Activated B cell treated with CpG ODN at 0.5 μM for 24 hours (primary cell): ENCODE measurements around the gene XCL2. TPM values are rescaled to one million over a fixed set of nuclear protein-coding genes. Genes with fewer than 3 reads are reported as not detected.

ENCODE experiments used
- ATAC-seq: fragments of 200-7000 bp; cut with Tn5 transposase; one replicate; pipeline ENCODE4 v1.10.0; 2021; ENCODE audit warnings: low read depth, mild to moderate bottlenecking, moderate library complexity
- CTCF ChIA-PET: fragments of 350-600 bp; sonication (Branson Sonifier 250); formaldehyde crosslinking; loops from one replicate; lab custom pipeline; 2021; ENCODE audit warnings: antibody characterized with exemption; lab: Charles Lee
- POLR2A ChIA-PET: fragments of 350-600 bp; sonication (Branson Sonifier 250); formaldehyde crosslinking; loops from one replicate; lab custom pipeline; 2021; ENCODE audit warnings: antibody characterized with exemption; lab: Charles Lee
- DNase-seq: peaks from one replicate; pipeline ENCODE4 v3.0.0; 2022
- H3K27ac Mint-ChIP-seq: one replicate; pipeline ENCODE4 v1.8.0; 2020; ENCODE audit warnings: mixed read lengths
- H3K27me3 Mint-ChIP-seq: one replicate; pipeline ENCODE4 v1.8.0; 2021; ENCODE audit warnings: mixed read lengths
- H3K36me3 Mint-ChIP-seq: one replicate; pipeline ENCODE4 v1.8.0; 2021; ENCODE audit warnings: low read depth, mixed read lengths
- H3K4me1 Mint-ChIP-seq: one replicate; pipeline ENCODE4 v1.8.0; 2021; ENCODE audit warnings: mixed read lengths
- H3K4me3 Mint-ChIP-seq: one replicate; pipeline ENCODE4 v1.8.0; 2020; ENCODE audit warnings: mild to moderate bottlenecking, mixed read lengths
- H3K9me3 Mint-ChIP-seq: one replicate; pipeline ENCODE4 v1.8.0; 2020; ENCODE audit warnings: mixed read lengths
- CTCF ChIP-seq: fragments of 200-600 bp; IDR thresholded peaks from one replicate; pipeline ENCODE4 v1.8.0; 2022; ENCODE audit warnings: antibody characterized with exemption, mild to moderate bottlenecking
- intact Hi-C: fragments of 100-400 bp; cut with micrococcal nuclease; formaldehyde crosslinking; loops from one replicate; pipeline ENCODE4 v1.15.1; 2024
- total RNA-seq: library from RNA; stranded (reverse); gene quantifications from 2 replicates; pipeline ENCODE4 v1.2.3, GENCODE V29; 2022

XCL2 gene
- total RNA-seq, 1 donor from 2014 or later = not detected

GRCh38 chr1:168520832-168521231, 23.0 kb downstream of the XCL2 start:
- intact Hi-C loops = no loop called here
- no peak for ATAC-seq
- POLR2A ChIA-PET = no interaction called here
- H3K4me1 Mint-ChIP-seq = no peaks in the 10 kb centered on the region
- DNase-seq = no peak
- CTCF ChIA-PET = no interaction called here
- no peak overlapping the region for H3K27ac Mint-ChIP-seq
- no peaks in the 10 kb centered on the region for H3K36me3 Mint-ChIP-seq
- peaks cover 6% of the 10 kb centered on the region for H3K9me3 Mint-ChIP-seq
- TF ChIP-seq CTCF = no peak
- H3K4me3 Mint-ChIP-seq = no peak overlapping the region
- H3K27me3 Mint-ChIP-seq = peaks cover 9% of the 10 kb centered on the region

DNA sequence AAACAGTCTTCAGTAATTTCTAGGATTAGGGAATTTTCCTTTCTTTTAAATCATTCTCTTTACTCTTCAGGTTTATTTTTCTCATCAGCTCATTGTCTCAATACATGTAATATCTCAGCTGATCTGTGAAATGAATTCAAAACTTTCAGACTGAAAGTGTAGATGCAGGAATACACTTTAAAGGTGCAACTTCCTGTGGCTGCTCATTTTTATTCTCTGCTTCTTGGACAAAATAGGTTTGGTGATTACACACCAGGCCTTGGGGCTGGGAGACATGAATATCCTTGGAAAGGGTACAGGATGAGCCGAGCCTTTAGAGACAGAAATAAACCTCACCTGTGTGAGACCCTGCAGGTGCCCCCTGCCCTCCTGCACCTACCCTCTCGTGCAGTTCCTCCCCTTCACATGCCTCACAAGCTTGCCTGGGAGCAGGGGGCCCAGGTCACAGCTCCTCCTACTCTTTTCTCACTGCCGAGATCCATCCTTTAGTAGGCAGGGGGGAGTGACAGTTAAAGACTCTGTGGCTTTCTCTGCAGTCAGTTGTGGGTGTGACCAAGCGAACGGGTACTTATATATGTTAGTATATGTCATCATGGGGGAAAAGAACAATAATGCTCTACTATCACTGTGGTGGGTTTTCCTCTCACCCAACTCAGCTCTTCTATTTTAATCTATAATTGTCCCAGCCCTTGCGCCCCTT, 23.6 kb downstream of the XCL2 start:
- H3K9me3 Mint-ChIP-seq = peaks cover 6% of the 10 kb centered on the region
- peaks cover 9% of the 10 kb centered on the region for H3K27me3 Mint-ChIP-seq
- POLR2A ChIA-PET = no interaction called here
- H3K27ac Mint-ChIP-seq = no peak overlapping the region
- TF ChIP-seq CTCF = no peak
- no peaks in the 10 kb centered on the region for H3K36me3 Mint-ChIP-seq
- ATAC-seq (no peak), DNase-seq (no peak)
- H3K4me1 Mint-ChIP-seq = no peaks in the 10 kb centered on the region
- intact Hi-C loops = no loop called here
- H3K4me3 Mint-ChIP-seq = no peak overlapping the region
- CTCF ChIA-PET = no interaction called here

- Mint-ChIP-seq H3K9me3 (peaks cover 4% of the 10 kb centered on the region), H3K27me3 (peaks cover 9% of the 10 kb centered on the region), H3K27ac (no peak overlapping the region), H3K4me3 (no peak overlapping the region), H3K4me1 (no peaks in the 10 kb centered on the region), H3K36me3 (no peaks in the 10 kb centered on the region)
- ChIA-PET CTCF (no interaction called here), POLR2A (no interaction called here)
- DNase-seq = no peak
- TF ChIP-seq CTCF = no peak
- ATAC-seq = no peak
- intact Hi-C loops = no loop called here
Measured at GRCh38 chr1:168518813-168519212, 25.0 kb downstream of the XCL2 start.

GRCh38 chr1:168518201-168518689, 25.6 kb downstream of the XCL2 start:
- Mint-ChIP-seq H3K4me3 (no peak overlapping the region), H3K27ac (no peak overlapping the region), H3K36me3 (no peaks in the 10 kb centered on the region), H3K4me1 (no peaks in the 10 kb centered on the region), H3K9me3 (peaks cover 3% of the 10 kb centered on the region), H3K27me3 (peaks cover 9% of the 10 kb centered on the region)
- ATAC-seq = no peak
- no peak for TF ChIP-seq CTCF
- intact Hi-C loops = no loop called here
- CTCF ChIA-PET = no interaction called here
- POLR2A ChIA-PET = no interaction called here
- DNase-seq = no peak

DNA sequence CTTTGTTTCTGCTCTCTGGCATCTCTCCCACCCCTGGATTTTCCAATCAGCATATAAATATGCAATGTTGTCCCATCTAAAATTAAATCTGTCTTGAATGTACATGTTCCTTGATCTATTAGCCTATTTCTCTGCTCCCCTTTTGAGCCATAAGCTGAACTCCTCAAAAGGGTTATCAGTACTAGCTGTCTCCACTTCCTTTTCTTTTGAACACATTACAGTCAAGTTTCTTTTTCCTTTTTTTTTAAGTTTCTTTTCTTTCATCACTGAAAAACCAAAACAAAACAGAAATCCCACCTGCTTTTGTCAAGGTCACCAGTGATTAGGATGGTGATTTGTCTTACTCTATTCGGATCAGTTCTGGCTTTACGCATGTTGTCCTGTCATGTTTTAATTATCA, 29.3 kb downstream of the XCL2 start:
- Mint-ChIP-seq H3K4me1 (no peaks in the 10 kb centered on the region), H3K36me3 (no peaks in the 10 kb centered on the region), H3K4me3 (no peak overlapping the region), H3K27ac (no peak overlapping the region), H3K9me3 (no peaks in the 10 kb centered on the region), H3K27me3 (peaks cover 4% of the 10 kb centered on the region)
- no peak for DNase-seq
- no peak for ATAC-seq
- POLR2A ChIA-PET = no interaction called here
- intact Hi-C loops = no loop called here
- CTCF ChIA-PET = no interaction called here
- no peak for TF ChIP-seq CTCF
